H1 (cell line): ENCODE data around the gene BRMS1L. TPM values are rescaled to one million over a fixed set of nuclear protein-coding genes. Genes with fewer than 3 reads are reported as not detected.
A peak's percentile ranks its signal among the peaks of the same experiment; 100 is the strongest.

ENCODE experiments used
- CTCF ChIA-PET: fragments of 300-600 bp; sonication (Branson Sonifier 250); formaldehyde crosslinking; loops from one replicate; lab custom pipeline; 2021; ENCODE audit not compliant: partially characterized antibody; lab: Charles Lee
- POLR2A ChIA-PET: fragments of 300-600 bp; sonication (Branson Sonifier 250); formaldehyde crosslinking; loops from one replicate; lab custom pipeline; 2021; ENCODE audit warnings: inconsistent platforms; ENCODE audit not compliant: partially characterized antibody; lab: Charles Lee
- DNase-seq, 2 experiments: peaks; one replicate each; pipeline versions ENCODE4 v3.0.0 to v3.0.0-alpha.2; 2010 to 2022; ENCODE audit warnings: low spot score in 2 of 2, low read depth in 1 of 2, mixed read lengths in 1 of 2
- FAIRE-seq: peaks from 2 replicates; lab custom pipeline; 2011; peaks lifted over from hg19 to GRCh38; lab: Jason Lieb, UNC
- H2AFZ ChIP-seq: 2 replicates; pipeline ENCODE4 v1.8.1; 2012; ENCODE audit warnings: low read length, inconsistent platforms
- H2AK5ac ChIP-seq: 2 replicates; pipeline ENCODE4 v1.6.1; 2013; ENCODE audit warnings: low read depth, low read length
- H2BK120ac ChIP-seq: replicated peaks from 2 replicates; pipeline ENCODE3; 2013; ENCODE audit warnings: low read depth, low read length, inconsistent platforms
- H2BK12ac ChIP-seq: 2 replicates; pipeline ENCODE4 v1.6.1; 2013; ENCODE audit warnings: low read depth, low read length
- H2BK15ac ChIP-seq: 2 replicates; pipeline ENCODE4 v1.6.1; 2013; ENCODE audit warnings: low read length
- H2BK20ac ChIP-seq: 2 replicates; pipeline ENCODE4 v1.6.1; 2013; ENCODE audit warnings: low read length
- H2BK5ac ChIP-seq: 2 replicates; pipeline ENCODE4 v1.6.1; 2013; ENCODE audit warnings: low read depth, low read length
- H3K14ac ChIP-seq: 2 replicates; pipeline ENCODE4 v1.6.1; 2013; ENCODE audit warnings: inconsistent platforms; ENCODE audit not compliant: insufficient read length
- H3K18ac ChIP-seq: 2 replicates; pipeline ENCODE4 v1.6.1; 2013; ENCODE audit warnings: low read length; ENCODE audit errors: extremely low read depth
- H3K23ac ChIP-seq: 2 replicates; pipeline ENCODE4 v1.6.1; 2013; ENCODE audit warnings: inconsistent platforms; ENCODE audit not compliant: insufficient read length
- H3K23me2 ChIP-seq: 2 replicates; pipeline ENCODE4 v1.6.1; 2013; ENCODE audit warnings: low read depth, low read length
- H3K27ac ChIP-seq: 2 replicates; pipeline ENCODE4 v1.6.1; 2011; ENCODE audit warnings: low read depth, low read length, inconsistent platforms
- H3K27me3 ChIP-seq, 4 experiments: replicated peaks in 1 of 4; 1 replicate in 1 of 4; 2 replicates in 3 of 4; pipeline versions ENCODE4 v1.6.1 to v1.8.1; 2011 to 2013; ENCODE audit warnings: low read length in 3 of 4, mild to moderate bottlenecking in 3 of 4, inconsistent platforms in 2 of 4, mixed read lengths in 2 of 4, moderate library complexity in 1 of 4; ENCODE audit not compliant: control insufficient read depth in 3 of 4, insufficient read depth in 3 of 4; ENCODE audit errors: extremely low read depth in 1 of 4
- H3K36me3 ChIP-seq, 4 experiments: 2 replicates each; pipeline versions ENCODE4 v1.6.1 to v1.8.1; 2011 to 2013; ENCODE audit warnings: mild to moderate bottlenecking in 4 of 4, low read length in 3 of 4, moderate library complexity in 2 of 4, control low read depth in 1 of 4, inconsistent platforms in 1 of 4; ENCODE audit not compliant: insufficient read depth in 4 of 4, control insufficient read depth in 2 of 4
- H3K4ac ChIP-seq: replicated peaks from 2 replicates; pipeline ENCODE3; 2013; ENCODE audit warnings: low read length, low read depth, mixed read lengths, inconsistent platforms; ENCODE audit not compliant: insufficient read length
- H3K4me1 ChIP-seq, 4 experiments: replicated peaks in 1 of 4; 1 replicate in 1 of 4; 2 replicates in 3 of 4; pipeline versions ENCODE4 v1.6.1 to v1.8.1; 2011 to 2013; ENCODE audit warnings: low read length in 3 of 4, inconsistent platforms in 2 of 4, mixed read lengths in 1 of 4; ENCODE audit not compliant: insufficient read depth in 4 of 4, control insufficient read depth in 3 of 4
- H3K4me2 ChIP-seq, 2 experiments: 2 replicates each; pipeline versions ENCODE4 v1.6.1 to v1.8.1; 2011 to 2013; ENCODE audit warnings: low read depth in 2 of 2, low read length in 2 of 2, control low read depth in 1 of 2, inconsistent platforms in 1 of 2, mild to moderate bottlenecking in 1 of 2; ENCODE audit not compliant: insufficient read depth in 1 of 2
- H3K4me3 ChIP-seq, 4 experiments: fragments of 200-600, 300-600 bp in 1 of 4; sonication (generic), shearing (Covaris generic), sonication (Bioruptor Twin) in 1 of 4; 2 replicates each; pipeline versions ENCODE4 v1.5.1 to v1.8.1; 2011 to 2016; ENCODE audit warnings: low read length in 4 of 4, low read depth in 3 of 4, control low read depth in 2 of 4, inconsistent platforms in 2 of 4, mild to moderate bottlenecking in 2 of 4, mixed read lengths in 1 of 4, moderate library complexity in 1 of 4; ENCODE audit not compliant: insufficient read depth in 2 of 4; ENCODE audit errors: extremely low read depth in 1 of 4
- H3K56ac ChIP-seq: replicated peaks from 2 replicates; pipeline ENCODE3; 2013; ENCODE audit warnings: low read depth, mild to moderate bottlenecking, mixed read lengths, low read length, inconsistent platforms; ENCODE audit not compliant: insufficient read length
- H3K79me1 ChIP-seq: 2 replicates; pipeline ENCODE4 v1.6.1; 2013; ENCODE audit warnings: low read depth, low read length, control low read depth
- H3K79me2 ChIP-seq, 2 experiments: 2 replicates each; pipeline versions ENCODE4 v1.6.1 to v1.8.1; 2012 to 2013; ENCODE audit warnings: low read length in 2 of 2, mild to moderate bottlenecking in 2 of 2, inconsistent platforms in 1 of 2; ENCODE audit not compliant: insufficient read depth in 2 of 2, control insufficient read depth in 1 of 2
- H3K9ac ChIP-seq, 4 experiments: replicated peaks in 1 of 4; 1 replicate in 1 of 4; 2 replicates in 3 of 4; pipeline versions ENCODE4 v1.6.1 to v1.8.1; 2011 to 2013; ENCODE audit warnings: low read depth in 3 of 4, low read length in 3 of 4, control low read depth in 2 of 4, mild to moderate bottlenecking in 2 of 4, moderate library complexity in 2 of 4, inconsistent platforms in 1 of 4; ENCODE audit errors: extremely low read depth in 1 of 4
- H3K9me3 ChIP-seq, 2 experiments: 2 replicates each; pipeline versions ENCODE4 v1.6.1 to v1.8.1; 2012 to 2013; ENCODE audit warnings: mild to moderate bottlenecking in 2 of 2, moderate library complexity in 2 of 2, control low read depth in 1 of 2, inconsistent platforms in 1 of 2, low read depth in 1 of 2, low read length in 1 of 2, mixed read lengths in 1 of 2; ENCODE audit not compliant: insufficient read depth in 2 of 2
- H4K20me1 ChIP-seq, 2 experiments: replicated peaks in 1 of 2; 2 replicates each; pipeline versions ENCODE3 to v1.8.1; 2011 to 2013; ENCODE audit warnings: inconsistent platforms in 2 of 2, low read length in 2 of 2, mild to moderate bottlenecking in 1 of 2; ENCODE audit not compliant: insufficient read depth in 2 of 2, control insufficient read depth in 1 of 2
- H4K5ac ChIP-seq: 2 replicates; pipeline ENCODE4 v1.6.1; 2013; ENCODE audit warnings: low read length, low read depth, mixed read lengths, inconsistent platforms; ENCODE audit not compliant: insufficient read length
- H4K8ac ChIP-seq: 2 replicates; pipeline ENCODE4 v1.8.0; 2013; ENCODE audit warnings: mild to moderate bottlenecking, moderate library complexity, low read length, inconsistent platforms; ENCODE audit not compliant: insufficient read depth; ENCODE audit errors: extremely low read depth
- H4K91ac ChIP-seq: replicated peaks from 2 replicates; pipeline ENCODE3; 2013; ENCODE audit warnings: low read length, mixed read lengths, inconsistent platforms; ENCODE audit not compliant: insufficient read length
- HDAC6 ChIP-seq: IDR thresholded peaks from one replicate; pipeline ENCODE4 v1.7.1; 2012; ENCODE audit warnings: low read depth, mild to moderate bottlenecking, inconsistent platforms, low read length, moderate library complexity
- RAD21 ChIP-seq, 2 experiments: IDR thresholded peaks in 1 of 2; conservative IDR thresholded peaks in 1 of 2; 2 replicates each; pipeline ENCODE4 v1.6.1; 2011; ENCODE audit warnings: low read depth in 2 of 2, low read length in 2 of 2, improper control_type of control experiment in 1 of 2, inconsistent platforms in 1 of 2, mild to moderate bottlenecking in 1 of 2, moderate library complexity in 1 of 2
- TAF7 ChIP-seq: optimal IDR thresholded peaks from 2 replicates; pipeline ENCODE3; 2011; ENCODE audit warnings: low read depth, mild to moderate bottlenecking, inconsistent platforms, low read length, moderate library complexity, borderline replicate concordance
- WGBS, 2 experiments: shearing (Covaris generic) in 1 of 2; methylation state at CpG; one replicate each; pipeline versions ENCODE4 v1.1.6 to v1.1.7; 2013 to 2015; ENCODE audit warnings: low lambda C conversion rate in 2 of 2, mixed read lengths in 2 of 2, inconsistent platforms in 1 of 2, low coverage in 1 of 2, missing lambda C conversion rate in 1 of 2; ENCODE audit not compliant: insufficient replicate concordance in 2 of 2, insufficient coverage in 1 of 2, insufficient read length in 1 of 2; ENCODE audit errors: extremely low coverage in 1 of 2, missing lambda C conversion rate in 1 of 2; 5-methylcytosine and 5-hydroxymethylcytosine counted together
- polyA plus RNA-seq, 7 experiments: library from polyadenylated mRNA; depleted of rRNA in 3 of 7; stranded (reverse) in 5 of 7; unstranded in 2 of 7; fragments of >200 nt in 5 of 7; fragments of 200-250 nt in 2 of 7; gene quantifications; 1 replicate in 5 of 7; 2 replicates in 1 of 7; 4 replicates in 1 of 7; pipeline versions ENCODE4 v1.2.1 to v1.2.3, GENCODE V29; 2011 to 2013; ENCODE audit warnings: missing spikeins in 2 of 7, mixed read lengths in 2 of 7
- total RNA-seq: library from RNA; stranded (reverse); fragmentation: NEBNext Ultra II Directional; extraction: Animal tissue kit (Norgen Biotek cat#: 25700); gene quantifications from 2 replicates; pipeline ENCODE4 v1.2.1, GENCODE V29; 2021
- TF ChIP-seq, protein P1 (sequence below), 3 experiments: IDR thresholded peaks; 1 replicate in 2 of 3; 2 replicates in 1 of 3; pipeline versions ENCODE4 v1.5.1 to v1.6.1; 2011; ENCODE audit warnings: low read length in 3 of 3, mild to moderate bottlenecking in 3 of 3, inconsistent platforms in 2 of 3, low read depth in 1 of 3, moderate library complexity in 1 of 3; ENCODE audit not compliant: insufficient read depth in 1 of 3; ENCODE audit errors: control extremely low read depth in 1 of 3

Gene BRMS1L
- total and polyA plus RNA-seq, 2 of the 8 experiments (the other 6 are each of a cell fraction or from before 2014, with no cell fraction given): 4.4 to 10.9 TPM

DNA sequence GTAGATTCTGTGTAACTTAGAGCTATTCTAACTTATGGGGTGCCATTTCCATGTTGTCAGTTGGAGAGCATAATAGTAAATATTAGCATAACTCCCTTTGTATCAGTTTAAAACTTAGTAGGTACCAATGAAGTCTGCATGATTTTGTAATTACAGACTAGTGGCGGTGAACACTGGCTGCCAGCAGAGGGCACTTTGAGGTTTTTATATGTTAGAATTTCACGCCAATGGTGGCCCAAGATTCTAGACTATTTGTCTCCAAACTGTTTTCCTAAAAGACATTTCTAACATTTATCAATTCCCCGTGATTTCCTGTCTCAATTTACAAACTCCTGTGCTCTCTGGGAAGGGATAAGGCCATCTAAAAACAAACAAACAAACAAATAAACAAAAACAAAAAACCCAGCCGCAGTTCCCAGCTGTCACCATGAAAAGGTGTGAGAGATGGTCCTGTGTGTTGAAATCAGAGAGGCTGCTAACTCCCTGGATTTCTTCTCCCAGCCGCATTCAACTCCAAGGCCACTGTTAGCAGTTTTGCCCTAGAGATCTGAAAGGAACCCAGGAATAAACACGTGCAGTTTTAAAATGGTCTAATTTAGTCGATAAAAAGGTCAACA is 57.6 kb downstream of the BRMS1L start:
- POLR2A ChIA-PET: no interaction called here
- no peak overlapping the region for H3K27ac ChIP-seq
- no peaks in the 10 kb centered on the region for H3K4me1 ChIP-seq
- H4K8ac ChIP-seq: no peak overlapping the region
- H2AFZ ChIP-seq: peak overlapping the region; percentile 4; the same call in 1 of the 2 replicates
- no peak overlapping the region for H3K14ac ChIP-seq
- H2BK20ac ChIP-seq: no peak overlapping the region
- no peak overlapping the region for H2BK120ac ChIP-seq
- no peak overlapping the region for H2BK5ac ChIP-seq
- H3K4me3 ChIP-seq: no peak overlapping the region
- TF ChIP-seq TAF7 (no peak), RAD21 (IDR thresholded peaks at IDR 0.05 in 1 of 2, conservative IDR thresholded peaks at IDR 0.05 in 1 of 2; ENCODE audit: low read depth in 2 of 2, low read length in 2 of 2) (peak; percentile 36 to 50), HDAC6 (no peak)
- TF ChIP-seq, protein P1, sequence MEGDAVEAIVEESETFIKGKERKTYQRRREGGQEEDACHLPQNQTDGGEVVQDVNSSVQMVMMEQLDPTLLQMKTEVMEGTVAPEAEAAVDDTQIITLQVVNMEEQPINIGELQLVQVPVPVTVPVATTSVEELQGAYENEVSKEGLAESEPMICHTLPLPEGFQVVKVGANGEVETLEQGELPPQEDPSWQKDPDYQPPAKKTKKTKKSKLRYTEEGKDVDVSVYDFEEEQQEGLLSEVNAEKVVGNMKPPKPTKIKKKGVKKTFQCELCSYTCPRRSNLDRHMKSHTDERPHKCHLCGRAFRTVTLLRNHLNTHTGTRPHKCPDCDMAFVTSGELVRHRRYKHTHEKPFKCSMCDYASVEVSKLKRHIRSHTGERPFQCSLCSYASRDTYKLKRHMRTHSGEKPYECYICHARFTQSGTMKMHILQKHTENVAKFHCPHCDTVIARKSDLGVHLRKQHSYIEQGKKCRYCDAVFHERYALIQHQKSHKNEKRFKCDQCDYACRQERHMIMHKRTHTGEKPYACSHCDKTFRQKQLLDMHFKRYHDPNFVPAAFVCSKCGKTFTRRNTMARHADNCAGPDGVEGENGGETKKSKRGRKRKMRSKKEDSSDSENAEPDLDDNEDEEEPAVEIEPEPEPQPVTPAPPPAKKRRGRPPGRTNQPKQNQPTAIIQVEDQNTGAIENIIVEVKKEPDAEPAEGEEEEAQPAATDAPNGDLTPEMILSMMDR (IDR thresholded peaks at IDR 0.05; ENCODE audit: control extremely low read depth in 1 of 3, insufficient read depth in 1 of 3, low read depth in 1 of 3, low read length in 3 of 3): peak in 2 of 3 experiments; percentile 59 to 66; a peak in 3 of 4 replicates
- TF ChIP-seq, all 59 proteins: peak for 2
- Histone ChIP-seq H4K5ac (no peak overlapping the region), H3K79me2 (no peaks in the 10 kb centered on the region), H3K56ac (no peak overlapping the region), H4K91ac (no peak overlapping the region), H3K9me3 (no peaks in the 10 kb centered on the region), H3K23me2 (no peaks in the 10 kb centered on the region), H3K27me3 (no peaks in the 10 kb centered on the region), H2AK5ac (no peak overlapping the region), H4K20me1 (no peaks in the 10 kb centered on the region), H3K4ac (no peak overlapping the region), H2BK15ac (no peak overlapping the region), H3K18ac (no peak overlapping the region), H3K9ac (no peak overlapping the region), H3K79me1 (no peaks in the 10 kb centered on the region), H3K36me3 (no peaks in the 10 kb centered on the region), H2BK12ac (no peak overlapping the region), H3K4me2 (no peak overlapping the region), H3K23ac (no peak overlapping the region)
- no peak for FAIRE-seq
- WGBS, 2 experiments: 65% methylated on average over 7 of the region's 7 CpGs; no CpG with 5 or more reads in 1 of the 2 experiments
- CTCF ChIA-PET: interaction anchor here (0.9 to 5.5 kb wide), 27 partner anchors 8 to 191 kb away, joined by 3 to 78 read pairs (median 5); no protein-coding TSS in a partner anchor
- DNase-seq: no peak
